Ovary (tissue), 9 donors: ENCODE measurements around the gene MAGI1. TPM values are rescaled to one million over a fixed set of nuclear protein-coding genes. Genes with fewer than 3 reads are reported as not detected.

Experiments
- DNase-seq, 5 donors: peaks; one replicate each; pipeline ENCODE4 v3.0.0-alpha.2; 2019 to 2020
- H3K27ac ChIP-seq, 2 donors: fragments of 200-600 bp; one replicate each; pipeline versions ENCODE4 v1.5.1 to v1.8.0; 2019 to 2022
- H3K27me3 ChIP-seq: fragments of 200-600 bp; one replicate; pipeline ENCODE4 v1.8.0; 2022
- H3K36me3 ChIP-seq: fragments of 200-600 bp; sonication (generic); one replicate; pipeline ENCODE4 v1.5.1; 2019
- H3K4me1 ChIP-seq: one replicate; pipeline ENCODE4 v1.8.1; 2013; ENCODE audit warnings: mild to moderate bottlenecking, moderate library complexity; ENCODE audit not compliant: insufficient read depth
- H3K4me3 ChIP-seq: fragments of 200-600 bp; sonication (generic); one replicate; pipeline ENCODE4 v1.5.1; 2017
- H3K9me3 ChIP-seq, 2 donors: fragments of 200-600 bp in 1 of 2; sonication (generic) in 1 of 2; one replicate each; pipeline versions ENCODE4 v1.5.1 to v1.8.1; 2013 to 2019; ENCODE audit warnings: mild to moderate bottlenecking in 1 of 2, moderate library complexity in 1 of 2
- CTCF ChIP-seq, 3 donors: fragments of 450-650 bp in 2 of 3; fragments of 200-600 bp in 1 of 3; IDR thresholded peaks; one replicate each; pipeline versions ENCODE4 v1.5.1 to v1.8.0; 2016 to 2022; ENCODE audit warnings: antibody characterized with exemption in 3 of 3, mild to moderate bottlenecking in 1 of 3
- EP300 ChIP-seq: sonication (generic); formaldehyde crosslinking; IDR thresholded peaks from one replicate; pipeline ENCODE4 v1.6.1; 2017; ENCODE audit warnings: antibody characterized with exemption
- POLR2A ChIP-seq: fragments of 450-650 bp; IDR thresholded peaks from one replicate; pipeline ENCODE4 v1.6.1; 2017; ENCODE audit warnings: antibody characterized with exemption, mild to moderate bottlenecking, moderate library complexity
- WGBS, 3 donors: extraction: QIAGEN DNeasy Blood & Tissue Kit in 1 of 3; methylation state at CpG; one replicate each; pipeline versions ENCODE4 v1.1.5 to v1.1.7; 2013 to 2017; 5-methylcytosine and 5-hydroxymethylcytosine counted together
- intact Hi-C, 4 donors: fragments of 100-400 bp; cut with DNase I; formaldehyde crosslinking; loops; one replicate each; pipeline versions ENCODE4 v1.11.0 to v1.15.1; 2022 to 2023
- polyA plus RNA-seq, 2 donors: library from polyadenylated mRNA; stranded (reverse); fragments of 200-250 nt in 1 of 2; fragments of 350-450 nt in 1 of 2; fragmentation: Illumina TruSeq in 1 of 2; extraction: RNeasy Lipid Tissue Mini Kit (QIAGEN cat#74804) in 1 of 2; gene quantifications; one replicate each; pipeline ENCODE4 v1.2.3, GENCODE V29; 2013 to 2014
- total RNA-seq, 7 donors: library from RNA; depleted of rRNA in 2 of 7; stranded (reverse); fragments of >200 nt in 2 of 7; fragmentation: NEBNext Ultra II Directional in 3 of 7; extraction: Animal tissue kit (Norgen Biotek cat#: 25700) in 3 of 7; gene quantifications; one replicate each; pipeline versions ENCODE4 v1.1.0 to v1.2.4, GENCODE V29; 2016 to 2023
- donor health status: DM: no; HTN: no; CAD: no; lungs with moderate emphysema.
- donor health status: DM: no; HTN: no; CAD: no.
- donor health status: Bipolar disorder and iron deficiency.
- donor health status: DM: yes; HTN: yes; CAD: no.
- donor health status: DM: no; HTN: no; CAD: no.
- donor health status: DM: yes; HTN: yes; CAD: no.

Gene MAGI1
- total and polyA plus RNA-seq, 9 donors, result 5.5 to 35.7 (median 8.7) TPM

GRCh38 chr3:66073464-66074141 lies 34.9 kb upstream of the MAGI1 start:
- intact Hi-C loops, result no loop called here
- DNase-seq, result no peak
- Histone ChIP-seq H3K27ac (no peak overlapping the region), H3K36me3 (no peaks in the 10 kb centered on the region), H3K9me3 (no peaks in the 10 kb centered on the region), H3K4me3 (no peak overlapping the region), H3K4me1 (no peaks in the 10 kb centered on the region), H3K27me3 (no peaks in the 10 kb centered on the region)
- TF ChIP-seq CTCF (IDR thresholded peaks at IDR 0.05), result no peak
- no peak for TF ChIP-seq POLR2A
- no peak for TF ChIP-seq EP300
- WGBS, 3 donors, result 80 to 86% (median 83%) methylated on average over 8 of the region's 8 CpGs

- intact Hi-C loops, result no loop called here
- Histone ChIP-seq H3K36me3 (no peaks in the 10 kb centered on the region), H3K9me3 (no peaks in the 10 kb centered on the region), H3K27me3 (no peaks in the 10 kb centered on the region), H3K27ac (no peak overlapping the region), H3K4me1 (no peaks in the 10 kb centered on the region), H3K4me3 (no peak overlapping the region)
- TF ChIP-seq POLR2A (no peak), EP300 (no peak), CTCF (IDR thresholded peaks at IDR 0.05) (no peak)
- DNase-seq, result no peak
- 84 to 93% (median 90%) methylated on average over 4 of the region's 4 CpGs for WGBS, 3 donors
Observed at GRCh38 chr3:66068255-66068654, 29.5 kb upstream of the MAGI1 start.

- no peaks in the 10 kb centered on the region for H3K36me3 ChIP-seq
- WGBS, 3 donors, result 30 to 54% (median 39%) methylated on average over 4 of the region's 4 CpGs
Observed at GRCh38 chr3:66066963-66067617, 28.4 kb upstream of the MAGI1 start.

GRCh38 chr3:66055289-66055688 lies 16.6 kb upstream of the MAGI1 start:
- Histone ChIP-seq H3K4me3 (no peak overlapping the region), H3K27me3 (no peaks in the 10 kb centered on the region), H3K4me1 (no peaks in the 10 kb centered on the region), H3K27ac (no peak overlapping the region), H3K36me3 (no peaks in the 10 kb centered on the region), H3K9me3 (no peaks in the 10 kb centered on the region)
- TF ChIP-seq POLR2A (no peak), EP300 (no peak), CTCF (IDR thresholded peaks at IDR 0.05) (no peak)
- intact Hi-C loops, result loop anchor here in 1 of 4 donors (5.0 kb wide), 1 partner anchor 153 kb away; no protein-coding TSS in a partner anchor
- 57 to 64% (median 63%) methylated on average over 2 of the region's 2 CpGs for WGBS, 3 donors
- DNase-seq, result no peak

More at GRCh38 chr3:66066963-66067617, 28.4 kb upstream of the MAGI1 start:
- DNase-seq, result no peak
- Histone ChIP-seq H3K4me3 (no peak overlapping the region), H3K9me3 (no peaks in the 10 kb centered on the region), H3K27ac (no peak overlapping the region), H3K4me1 (no peaks in the 10 kb centered on the region), H3K27me3 (no peaks in the 10 kb centered on the region)
- TF ChIP-seq CTCF (IDR thresholded peaks at IDR 0.05) (no peak), POLR2A (no peak), EP300 (no peak)
- intact Hi-C loops, result no loop called here
